A673 (cell line): ENCODE measurements around the gene PTPRK. TPM values are rescaled to one million over a fixed set of nuclear protein-coding genes. Genes with fewer than 3 reads are reported as not detected.
"Not testable (repeated sequence)": the region's sequence is repeated elsewhere in the genome, so short reads cannot be mapped to it uniquely, and the experiment has no call there.

Experiments
- BruUV-seq: library from RNA; stranded (reverse); fragments of 400-500 nt; replicated peaks from 2 replicates; lab custom pipeline; 2021; lab: Mats Ljungman, UMichigan
- CTCF ChIA-PET: fragments of 300-600 bp; sonication (Branson Sonifier 250); formaldehyde crosslinking; loops from one replicate; lab custom pipeline; 2022; ENCODE audit warnings: antibody characterized with exemption; lab: Charles Lee
- POLR2A ChIA-PET: fragments of 300-600 bp; sonication (Branson Sonifier 250); formaldehyde crosslinking; loops from one replicate; lab custom pipeline; 2022; ENCODE audit warnings: antibody characterized with exemption; ENCODE audit not compliant: low non-redundant PET; lab: Charles Lee
- DNase-seq: peaks from one replicate; pipeline ENCODE4 v3.0.0-alpha.2; 2015; ENCODE audit warnings: low spot score
- H3K27ac ChIP-seq: fragments of 200-600 bp; sonication (generic); 2 replicates; pipeline ENCODE4 v1.5.1; 2016; ENCODE audit warnings: mixed run types, low read depth, mild to moderate bottlenecking, mixed read lengths, antibody characterized with exemption, low read length; ENCODE audit not compliant: poor library complexity, severe bottlenecking
- H3K27me3 ChIP-seq: fragments of 200-600 bp; sonication (generic); replicated peaks from 2 replicates; pipeline ENCODE4 v1.6.1; 2017; ENCODE audit warnings: mixed run types, low read depth, mild to moderate bottlenecking, mixed read lengths, antibody characterized with exemption, low read length; ENCODE audit not compliant: insufficient read depth, poor library complexity
- H3K36me3 ChIP-seq: fragments of 200-600 bp; sonication (generic); 2 replicates; pipeline ENCODE4 v1.6.1; 2016; ENCODE audit warnings: mixed run types, mild to moderate bottlenecking, mixed read lengths, antibody characterized with exemption, low read length; ENCODE audit not compliant: insufficient read depth, poor library complexity, severe bottlenecking
- H3K4me1 ChIP-seq: fragments of 200-600 bp; sonication (generic); 2 replicates; pipeline ENCODE4 v1.6.1; 2017; ENCODE audit warnings: mixed run types, mild to moderate bottlenecking, mixed read lengths, antibody characterized with exemption, low read length; ENCODE audit not compliant: insufficient read depth, poor library complexity, severe bottlenecking
- H3K4me3 ChIP-seq: fragments of 200-600 bp; sonication (generic); 2 replicates; pipeline ENCODE4 v1.5.1; 2016; ENCODE audit warnings: low read depth, mixed run types, mild to moderate bottlenecking, mixed read lengths, low read length; ENCODE audit not compliant: poor library complexity, severe bottlenecking
- H3K9me3 ChIP-seq: fragments of 200-600 bp; sonication (generic); 2 replicates; pipeline ENCODE4 v1.6.1; 2016; ENCODE audit warnings: mixed run types, low read depth, mild to moderate bottlenecking, mixed read lengths, antibody characterized with exemption, low read length; ENCODE audit not compliant: poor library complexity, severe bottlenecking
- CTCF ChIP-seq: fragments of 300-800, 200-600 bp; sonication (generic); conservative IDR thresholded peaks from 2 replicates; pipeline ENCODE4 v1.5.1; 2017; ENCODE audit warnings: low read depth, mild to moderate bottlenecking, antibody characterized with exemption, low read length, moderate library complexity, mixed read lengths
- EZH2 ChIP-seq: fragments of 200-600 bp; sonication (generic); IDR thresholded peaks from 2 replicates; pipeline ENCODE4 v1.6.1; 2017; ENCODE audit warnings: borderline replicate concordance, low read depth, mild to moderate bottlenecking, mixed read lengths, antibody characterized with exemption, low read length; ENCODE audit not compliant: poor library complexity, severe bottlenecking
- intact Hi-C: fragments of 100-400 bp; cut with micrococcal nuclease; formaldehyde crosslinking; loops from one replicate; pipeline ENCODE4 v1.10.0; 2022; ENCODE audit not compliant: unreplicated experiment
- total RNA-seq: library from RNA; stranded (reverse); gene quantifications from 2 replicates; pipeline ENCODE4 v1.2.3, GENCODE V29; 2021

PTPRK gene
- total RNA-seq, 1 experiment from 2014 or later = 77.3 TPM

GRCh38 chr6:128439627-128440026 lies 80.8 kb downstream of the PTPRK start:
- no peaks in the 10 kb centered on the region for H3K9me3 ChIP-seq
- BruUV-seq = no TSS peak
- DNase-seq = no peak
- peaks cover 56% of the 10 kb centered on the region for H3K4me1 ChIP-seq
- no peaks in the 10 kb centered on the region for H3K36me3 ChIP-seq
- ChIA-PET POLR2A (no interaction called here), CTCF (no interaction called here)
- H3K4me3 ChIP-seq = no peak overlapping the region
- intact Hi-C loops = loop anchor here (5.0 to 10.0 kb wide), 2 partner anchors 78 to 1445 kb away; no protein-coding TSS in a partner anchor
- H3K27me3 ChIP-seq = no peaks in the 10 kb centered on the region
- TF ChIP-seq CTCF (no peak), EZH2 (no peak)
- peak overlapping the region; percentile 68 for H3K27ac ChIP-seq

GRCh38 chr6:128438393-128438792 lies 82.0 kb downstream of the PTPRK start:
- intact Hi-C loops = loop anchor here (5.0 to 10.0 kb wide), 2 partner anchors 79 to 1446 kb away; no protein-coding TSS in a partner anchor
- DNase-seq = peak; percentile 88
- no peak for TF ChIP-seq CTCF
- no peak for TF ChIP-seq EZH2
- H3K4me1 ChIP-seq = peaks cover 55% of the 10 kb centered on the region
- H3K27me3 ChIP-seq = no peaks in the 10 kb centered on the region
- peak overlapping the region; percentile 68 for H3K27ac ChIP-seq
- no TSS peak for BruUV-seq
- no peaks in the 10 kb centered on the region for H3K9me3 ChIP-seq
- H3K4me3 ChIP-seq = peak overlapping the region; percentile 27
- no peaks in the 10 kb centered on the region for H3K36me3 ChIP-seq
- ChIA-PET POLR2A (interaction anchor here (0.6 kb wide), 2 partner anchors 9 to 1232 kb away, joined by 3 to 4 read pairs; no protein-coding TSS in a partner anchor), CTCF (interaction anchor here (1.0 kb wide), 1 partner anchor 26 kb away, joined by 3 read pairs; no protein-coding TSS in a partner anchor)

GRCh38 chr6:128437685-128438084 lies 82.7 kb downstream of the PTPRK start:
- Histone ChIP-seq H3K27me3 (no peaks in the 10 kb centered on the region), H3K4me1 (peaks cover 59% of the 10 kb centered on the region), H3K27ac (peak overlapping the region; percentile 68), H3K4me3 (peak overlapping the region; percentile 27), H3K36me3 (no peaks in the 10 kb centered on the region), H3K9me3 (no peaks in the 10 kb centered on the region)
- peak; percentile 38 for DNase-seq
- TF ChIP-seq CTCF (no peak), EZH2 (no peak)
- intact Hi-C loops = loop anchor here (5.0 to 10.0 kb wide), 2 partner anchors 80 to 1447 kb away; no protein-coding TSS in a partner anchor
- CTCF ChIA-PET = no interaction called here
- POLR2A ChIA-PET = no interaction called here
- BruUV-seq = TSS peak; percentile 38

- POLR2A ChIA-PET = interaction anchor here (0.6 kb wide), 1 partner anchor 120 kb away, joined by 3 read pairs; no protein-coding TSS in a partner anchor
- H3K27ac ChIP-seq = peak overlapping the region; percentile 84
- peak; percentile 84 for DNase-seq
- peaks cover 62% of the 10 kb centered on the region for H3K4me1 ChIP-seq
- BruUV-seq, H3K4me3 ChIP-seq, H3K9me3 ChIP-seq, H3K36me3 ChIP-seq, H3K27me3 ChIP-seq: not testable (repeated sequence)
- CTCF ChIA-PET = interaction anchor here (0.7 kb wide), 1 partner anchor 82 kb away, joined by 7 read pairs; no protein-coding TSS in a partner anchor
- intact Hi-C loops = loop anchor here (2.0 to 10.0 kb wide), 4 partner anchors 83 to 1450 kb away; no protein-coding TSS in a partner anchor
Observed at GRCh38 chr6:128434752-128435151, 85.6 kb downstream of the PTPRK start.
